Myocyte (in vitro differentiated cells): Measurements from ENCODE around the gene FUS. TPM values are rescaled to one million over a fixed set of nuclear protein-coding genes. Genes with fewer than 3 reads are reported as not detected.

ENCODE experiments used
- DNase-seq: peaks from one replicate; pipeline ENCODE4 v3.0.0-alpha.2; 2012; ENCODE audit warnings: low read depth
- total RNA-seq: library from RNA; depleted of rRNA; stranded (reverse); fragments of >200 nt; gene quantifications from 2 replicates; pipeline ENCODE4 v1.2.3, GENCODE V29; 2014

FUS gene
- total RNA-seq, 1 donor from 2014 or later, result 18.3 TPM

GRCh38 chr16:31225193-31225592, 45.3 kb downstream of the FUS start:
- no peak for DNase-seq

- no peak for DNase-seq
These were observed 48.3 kb downstream of the FUS start for GRCh38 chr16:31228206-31228605.

GRCh38 chr16:31229501-31229900, 49.6 kb downstream of the FUS start:
- no peak for DNase-seq

- DNase-seq, result no peak
These were observed 58.1 kb downstream of the FUS start for GRCh38 chr16:31238041-31238440.

Other genes starting within 250 kb of the FUS start
- gene ORAI3, start 231.1 kb upstream of the FUS start, total RNA-seq, result 53.9 and 60.0 TPM in 2 replicates
- gene SETD1A, start 222.4 kb upstream of the FUS start, total RNA-seq, result 3.3 and 5.8 TPM in 2 replicates
- gene HSD3B7, start 194.9 kb upstream of the FUS start, total RNA-seq, result 98.3 and 128 TPM in 2 replicates
- 0.86 and 1.3 TPM in 2 replicates for gene STX1B, start 169.5 kb upstream of the FUS start, total RNA-seq
- 47.3 and 51.0 TPM in 2 replicates for gene STX4, start 146.6 kb upstream of the FUS start, total RNA-seq
- 45.4 and 65.3 TPM in 2 replicates for gene ZNF668, start 105.9 kb upstream of the FUS start, total RNA-seq
- gene ZNF646, start 105.7 kb upstream of the FUS start, total RNA-seq, result 17.6 and 29.6 TPM in 2 replicates
- 3.9 and 4.1 TPM in 2 replicates for gene PRSS53, start 91.2 kb upstream of the FUS start, total RNA-seq
- gene VKORC1, start 85.3 kb upstream of the FUS start, total RNA-seq, result 143 and 171 TPM in 2 replicates
- gene BCKDK, start 71.8 kb upstream of the FUS start, total RNA-seq, result 158 and 239 TPM in 2 replicates
- gene KAT8, start 62.5 kb upstream of the FUS start, total RNA-seq, result 46.7 and 53.5 TPM in 2 replicates
- gene PRSS8, start 44.4 kb upstream of the FUS start, total RNA-seq, result 0.08 TPM in 1 of 2 replicates, not detected in the other
- 0.51 and 1.6 TPM in 2 replicates for gene PRSS36, start 30.1 kb upstream of the FUS start, total RNA-seq
- gene PYCARD, start 22.6 kb downstream of the FUS start, total RNA-seq, result 2.3 and 3.0 TPM in 2 replicates
- gene TRIM72, start 34.0 kb downstream of the FUS start, total RNA-seq, result 331 and 408 TPM in 2 replicates
- gene PYDC1, start 37.0 kb downstream of the FUS start, total RNA-seq, result not detected in 2 replicates
- gene ITGAM, start 79.8 kb downstream of the FUS start, total RNA-seq, result 0.13 and 0.62 TPM in 2 replicates
- 0.40 TPM in 1 of 2 replicates, not detected in the other for gene ITGAX, start 175.0 kb downstream of the FUS start, total RNA-seq
- not detected in 2 replicates for gene ITGAD, start 213.2 kb downstream of the FUS start, total RNA-seq
- gene COX6A2, start 248.2 kb downstream of the FUS start, total RNA-seq, result 68.6 and 227 TPM in 2 replicates